NCI-H2196 (cell line): ENCODE data around the gene ELK3.

ENCODE experiments used
- DNase-seq: peaks from one replicate; lab custom pipeline; 2025; ENCODE audit not compliant: unreplicated experiment; lab: John Stamatoyannopoulos, UW

The ELK3 gene

GRCh38 chr12:96234591-96235483 is 40.7 kb downstream of the ELK3 start:
- DNase-seq = no peak

DNA sequence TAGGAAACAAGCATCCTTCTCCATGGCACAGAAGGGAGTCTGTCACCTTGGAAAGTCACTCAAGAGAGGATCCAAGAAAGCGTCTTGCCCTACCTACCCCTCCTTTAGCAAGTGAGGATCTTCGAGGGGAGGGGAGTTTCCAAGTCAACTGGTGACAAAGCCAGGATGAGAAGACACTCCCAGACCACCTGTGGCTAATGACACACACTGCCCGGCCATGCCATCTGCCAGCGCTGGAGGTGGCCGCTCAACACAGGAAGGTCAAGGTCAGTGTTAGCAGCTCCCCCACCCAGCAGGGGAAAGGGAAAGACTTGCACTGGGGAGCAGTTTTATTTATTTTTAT is 41.3 kb downstream of the ELK3 start:
- no peak for DNase-seq

- DNase-seq = no peak
These were observed 42.1 kb downstream of the ELK3 start for GRCh38 chr12:96236221-96236822.

DNA sequence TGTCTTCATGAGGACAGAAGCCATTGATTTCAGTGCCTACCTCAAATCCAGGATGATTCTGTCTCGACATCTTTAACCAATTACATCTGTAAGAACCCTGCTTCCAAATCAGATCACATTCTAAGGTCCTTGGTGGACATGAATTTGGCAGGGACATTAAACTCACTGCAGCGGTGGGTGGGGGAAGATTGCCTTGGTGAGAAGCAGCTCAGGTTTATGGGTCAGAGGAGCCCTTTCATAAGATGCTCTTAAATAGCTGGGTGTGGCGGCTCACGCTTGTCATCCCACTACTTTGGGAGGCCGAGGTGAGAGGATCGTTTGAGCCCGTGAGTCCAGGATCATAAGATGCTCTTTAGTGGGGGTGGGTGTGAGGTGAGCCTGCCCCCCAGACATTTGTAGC is 42.9 kb downstream of the ELK3 start:
- DNase-seq = no peak

DNA sequence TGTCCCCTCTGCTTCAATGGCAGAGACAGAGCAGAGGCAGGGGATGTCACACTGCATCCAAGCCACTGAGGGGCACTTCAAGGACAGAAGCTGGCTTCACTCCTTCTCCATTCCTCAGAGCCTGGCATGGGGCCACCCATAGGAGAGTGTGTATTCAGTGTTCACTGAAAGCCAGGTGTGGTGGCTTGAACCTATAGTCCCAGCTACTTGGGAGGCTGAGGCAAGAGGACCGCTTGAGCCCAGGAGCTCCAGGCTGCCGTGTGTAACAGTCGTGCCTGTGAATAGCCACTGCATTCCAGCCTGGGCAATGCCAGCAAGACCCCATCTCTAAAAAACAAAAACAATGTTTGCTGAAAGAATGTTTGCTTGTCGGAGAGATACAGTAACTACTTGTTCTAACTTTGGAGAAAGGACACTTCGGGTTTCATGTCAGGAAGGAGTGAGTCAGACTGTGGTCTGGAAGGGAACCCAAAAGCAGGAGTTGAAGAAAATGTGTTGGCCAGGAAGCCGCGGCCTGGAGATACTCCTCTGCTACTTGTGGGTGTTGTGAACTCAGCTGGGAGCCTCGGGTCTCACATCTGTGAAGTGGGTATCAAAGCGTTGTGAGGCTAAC is 43.4 kb downstream of the ELK3 start:
- DNase-seq = peak; percentile 28

DNA sequence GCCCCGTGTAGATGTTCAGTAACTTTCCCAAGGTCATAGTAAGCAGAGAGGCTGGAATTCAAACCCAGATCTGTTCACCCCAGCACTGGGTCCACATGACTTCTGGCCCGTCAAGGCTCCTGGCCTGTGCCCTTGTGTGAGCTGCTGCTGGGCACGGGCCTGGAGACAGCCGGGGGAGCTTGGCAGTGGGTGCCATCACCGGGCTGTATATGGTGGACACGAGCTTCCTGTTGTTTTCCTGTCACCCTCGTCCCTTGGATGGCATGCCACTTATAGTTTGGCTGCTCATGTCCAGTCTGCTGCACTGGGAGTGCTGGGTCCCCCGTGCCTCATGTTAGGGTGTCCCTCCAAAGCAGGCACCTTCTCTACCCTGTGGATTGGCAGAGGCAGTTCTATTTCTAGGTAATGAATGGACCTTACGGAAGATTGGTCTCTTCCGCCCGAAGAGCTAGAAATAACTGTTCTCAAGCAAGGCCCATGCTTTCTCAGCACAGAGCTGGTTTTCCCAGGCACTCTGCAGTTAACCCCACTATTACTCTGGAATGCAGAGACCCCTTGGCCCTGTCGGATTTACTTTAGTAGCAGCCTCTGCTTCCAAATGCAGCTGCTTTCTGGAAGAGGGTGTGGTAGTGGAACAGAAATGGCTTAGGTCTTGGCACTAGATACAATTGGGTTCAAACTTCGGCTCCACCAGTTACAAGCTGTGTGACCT is 44.3 kb downstream of the ELK3 start:
- DNase-seq = no peak

DNA sequence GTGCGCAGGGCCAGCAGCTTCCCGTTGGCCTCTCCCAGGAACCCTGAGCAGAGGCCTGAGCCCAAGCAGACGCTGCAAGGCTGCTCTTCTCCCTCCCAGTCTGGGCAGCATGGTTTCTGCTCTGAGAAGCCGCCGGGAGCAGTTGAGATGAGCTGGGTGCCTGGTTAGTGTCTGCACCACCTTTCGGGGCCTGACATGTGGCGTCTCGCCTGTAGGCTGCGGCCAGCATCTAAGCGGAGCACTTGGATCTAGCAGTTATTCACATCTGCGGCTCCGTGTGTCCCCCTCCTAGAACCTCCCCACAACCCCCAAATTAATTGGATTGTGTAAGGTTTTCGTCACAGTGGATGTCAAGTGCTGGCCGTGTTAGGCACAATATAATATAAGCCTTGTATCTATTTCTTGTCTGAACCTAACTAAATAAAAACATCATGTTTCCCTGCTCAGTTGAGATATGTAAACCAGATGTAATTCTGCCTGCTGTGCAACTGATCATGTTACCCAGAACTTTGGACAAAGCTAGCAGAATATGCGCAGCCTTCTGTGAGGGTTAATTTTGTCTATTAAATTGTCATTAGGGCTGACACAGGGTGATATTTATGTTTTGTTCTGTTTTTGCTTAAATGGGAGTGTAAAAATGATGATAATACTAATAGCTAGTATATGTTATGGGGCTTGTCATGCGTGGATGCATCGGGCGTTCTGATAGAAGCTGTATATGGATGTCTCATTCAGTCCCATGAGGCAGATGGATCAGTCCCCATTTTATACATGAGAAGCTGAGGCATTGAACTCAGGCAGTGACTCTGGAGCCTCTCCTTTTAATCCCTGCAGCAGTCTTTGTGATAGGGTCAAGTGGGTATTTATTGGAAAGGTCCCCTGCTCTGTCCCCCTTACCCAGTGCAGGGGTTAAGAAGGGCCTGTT is 45.8 kb downstream of the ELK3 start:
- no peak for DNase-seq

- no peak for DNase-seq
These were observed 46.5 kb downstream of the ELK3 start for GRCh38 chr12:96240656-96241055.

- no peak for DNase-seq
These were observed 47.3 kb downstream of the ELK3 start for GRCh38 chr12:96241431-96241830.

DNA sequence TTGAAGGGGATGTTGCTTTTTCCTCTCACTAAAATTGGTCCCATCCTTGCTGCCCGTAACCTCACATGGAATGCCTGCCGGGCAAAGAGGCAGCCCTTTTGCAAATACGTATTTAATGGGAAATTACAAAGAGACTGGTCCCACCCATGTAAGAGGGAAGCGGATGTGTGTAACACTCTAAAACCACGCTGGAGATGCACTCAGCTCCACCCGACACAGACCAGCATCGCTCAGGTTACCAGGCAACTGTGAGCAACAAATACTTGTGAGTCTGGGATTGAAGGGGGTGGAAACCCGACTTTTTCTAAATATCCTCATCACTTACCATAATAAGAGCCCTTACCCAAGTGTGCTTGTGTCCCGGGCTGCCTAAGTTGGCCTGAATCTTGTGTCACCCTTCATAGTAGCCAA is 47.7 kb downstream of the ELK3 start:
- no peak for DNase-seq

DNA sequence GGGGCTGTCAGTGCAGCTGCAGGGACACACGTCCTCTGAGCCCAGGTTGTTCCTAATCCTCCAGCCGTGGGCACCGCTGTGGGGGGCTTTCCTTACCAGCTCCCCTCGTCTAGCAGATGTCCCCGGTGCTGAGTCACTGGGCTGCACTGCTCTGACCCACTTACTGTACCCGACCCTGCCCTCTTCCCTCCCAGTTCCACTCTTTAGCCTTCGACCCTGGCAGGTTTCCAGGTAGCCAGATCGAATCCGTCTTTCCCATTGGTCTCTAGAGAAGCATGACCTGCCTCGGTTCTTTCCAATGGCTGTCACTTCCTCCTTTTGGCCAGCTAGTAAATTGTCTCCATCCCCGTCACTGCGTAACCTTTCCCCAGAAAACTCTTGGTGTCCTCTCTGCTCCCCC is 48.4 kb downstream of the ELK3 start:
- DNase-seq = no peak

- no peak for DNase-seq
These were observed 50.7 kb downstream of the ELK3 start for GRCh38 chr12:96244826-96245225.

- no peak for DNase-seq
These were observed 52.8 kb downstream of the ELK3 start for GRCh38 chr12:96246926-96247505.

DNA sequence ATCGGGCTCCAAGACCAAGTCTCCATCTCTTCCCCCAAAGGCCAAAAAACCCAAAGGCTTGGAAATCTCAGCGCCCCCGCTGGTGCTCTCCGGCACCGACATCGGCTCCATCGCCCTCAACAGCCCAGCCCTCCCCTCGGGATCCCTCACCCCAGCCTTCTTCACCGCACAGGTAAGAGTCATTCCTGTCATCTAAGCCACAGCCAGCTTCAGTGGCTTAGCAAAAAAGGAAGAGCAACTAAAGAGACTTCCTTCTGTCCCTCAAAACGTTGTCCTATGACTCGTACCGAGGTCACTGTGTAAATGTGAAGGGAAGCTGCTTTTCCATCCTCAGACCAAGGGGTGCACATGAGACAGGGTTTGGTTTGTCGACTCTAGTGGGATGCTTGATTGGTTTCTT is 53.4 kb downstream of the ELK3 start:
- no peak for DNase-seq

DNA sequence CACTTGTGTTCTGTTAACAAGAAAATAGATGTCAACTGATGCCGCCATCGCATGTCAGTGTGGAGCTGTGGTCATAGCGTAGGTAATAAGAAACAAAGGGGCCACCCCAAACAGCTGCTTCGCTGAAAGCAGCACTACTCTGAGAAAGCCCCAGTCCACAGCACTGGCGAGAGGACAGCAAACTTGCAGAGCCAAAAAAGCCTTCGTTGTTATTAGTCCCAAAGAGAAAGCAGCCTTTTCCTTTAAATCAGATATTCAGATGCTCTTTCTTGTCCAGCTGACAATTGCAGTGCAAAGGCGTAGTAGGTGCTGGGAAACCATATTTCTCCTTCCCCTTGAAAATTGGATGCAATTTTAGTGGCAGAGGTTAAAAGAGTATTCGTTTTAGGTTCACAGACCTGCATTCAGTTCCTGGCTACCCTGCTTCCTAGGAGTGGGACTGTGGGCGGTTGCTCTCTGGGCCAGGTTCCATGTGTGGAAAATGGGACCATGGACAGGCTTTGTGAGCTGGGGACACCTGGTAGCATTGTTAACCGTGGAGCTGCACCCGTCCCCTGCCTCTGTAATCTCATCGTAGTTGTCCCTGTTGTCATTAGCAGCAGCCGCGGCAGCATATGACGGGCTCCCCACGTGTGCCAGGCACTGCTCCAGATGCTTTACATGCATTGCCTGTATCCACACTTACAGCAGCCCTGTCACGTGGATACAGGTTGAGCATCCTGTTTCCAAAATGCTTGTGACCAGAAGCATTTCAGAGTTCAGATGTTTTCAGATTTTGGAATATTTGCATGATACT is 54.2 kb downstream of the ELK3 start:
- DNase-seq = no peak

DNA sequence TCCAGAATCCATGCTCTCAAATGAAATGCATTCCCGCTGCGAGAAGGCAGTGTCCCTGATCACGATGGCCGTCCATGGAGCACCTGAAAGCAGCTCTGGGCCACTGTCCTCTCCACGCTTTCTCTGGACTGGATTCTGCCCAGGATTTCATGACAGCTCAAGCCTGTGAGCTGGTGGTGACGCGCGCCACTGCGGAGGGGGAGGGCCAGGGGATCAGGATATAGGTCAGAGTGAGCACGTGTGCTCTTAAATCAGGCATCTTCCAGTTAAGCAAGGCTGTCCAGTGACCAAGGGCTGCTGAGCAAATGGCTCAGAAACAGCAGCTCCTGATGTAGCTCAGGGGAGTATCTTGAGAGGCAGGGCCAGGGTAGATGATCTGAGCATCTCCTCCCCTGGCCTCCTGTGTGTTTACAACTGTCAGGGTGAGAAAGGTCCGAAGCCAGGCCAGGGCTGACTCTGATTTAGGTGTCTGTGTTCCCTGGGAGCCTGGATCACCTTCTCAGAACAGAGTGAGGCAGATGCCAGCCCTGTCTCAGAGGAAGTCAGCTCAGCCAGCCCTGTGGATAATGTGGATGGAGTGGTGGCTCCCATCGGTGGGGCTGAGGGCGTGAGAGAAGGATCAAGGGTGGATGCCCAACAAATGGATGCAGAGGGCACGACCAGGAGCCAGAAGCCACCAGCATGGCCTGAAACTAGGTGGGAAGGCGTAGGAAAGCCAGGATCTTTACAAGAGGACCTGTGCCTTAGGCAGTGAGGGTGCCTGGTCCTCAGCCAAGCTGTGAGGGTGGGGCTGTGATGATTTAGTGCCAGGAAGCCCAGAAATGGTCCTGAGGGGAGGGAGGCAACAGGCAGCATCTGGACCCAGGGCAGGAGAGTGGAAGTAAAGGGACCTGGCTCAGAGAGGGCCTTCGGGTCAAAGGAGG is 55.3 kb downstream of the ELK3 start:
- no peak for DNase-seq

DNA sequence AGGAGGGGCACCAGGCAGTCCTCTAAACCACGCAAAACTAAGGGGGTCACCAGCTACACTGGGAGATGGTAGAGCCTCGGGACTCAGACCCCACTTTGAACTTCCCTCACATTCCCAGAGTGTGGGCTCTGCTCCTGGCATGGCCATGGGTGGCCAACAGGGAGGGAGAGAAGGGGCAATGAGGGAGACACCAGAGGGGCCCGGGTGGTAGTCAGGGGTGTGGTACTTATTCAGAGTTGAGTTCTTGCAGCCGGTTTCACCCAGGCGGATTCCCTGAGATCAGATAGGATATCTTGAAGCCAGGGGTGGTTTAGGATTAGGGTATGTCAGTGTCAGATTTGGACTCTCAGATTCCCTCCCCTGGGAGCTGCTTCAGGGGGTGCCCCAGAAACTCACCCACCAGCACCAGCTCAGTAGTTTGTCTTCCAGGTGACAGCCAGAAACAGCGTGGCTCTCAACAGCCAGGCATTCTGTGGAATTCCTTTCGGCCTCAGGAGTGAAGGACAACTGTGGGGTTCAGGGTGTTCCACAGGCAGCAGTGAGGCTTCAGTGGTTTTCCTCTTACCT is 56.0 kb downstream of the ELK3 start:
- no peak for DNase-seq

DNA sequence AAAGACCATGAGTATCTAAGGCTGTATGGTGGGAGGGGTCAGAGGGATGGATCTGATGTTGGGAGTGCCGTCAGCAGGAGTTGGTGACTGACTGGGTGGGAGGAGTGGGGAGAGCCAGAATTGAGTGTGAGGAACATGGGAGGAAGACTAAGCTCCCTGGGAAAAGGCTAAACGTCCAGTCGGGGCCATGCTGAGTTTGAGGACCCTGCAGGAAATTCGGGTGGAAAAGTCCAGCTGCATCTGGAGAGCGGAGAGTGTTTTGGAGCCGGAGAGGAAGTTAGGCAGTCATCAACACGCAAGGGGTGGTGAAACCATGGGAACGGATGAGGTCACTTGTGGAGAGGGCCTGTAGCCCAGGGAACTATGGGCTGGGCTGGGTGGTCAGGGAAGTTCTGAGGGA is 60.9 kb downstream of the ELK3 start:
- no peak for DNase-seq
